Activated CD8-positive, alpha-beta memory T cell treated with anti-CD3 and anti-CD28 coated beads, Interleukin-2, amount 50 U/mL, for 24 hours (primary cell): ENCODE data around the gene LARP4B.

Experiments used
- DNase-seq: peaks from one replicate; pipeline ENCODE4 v3.0.0-alpha.2; 2020; ENCODE audit errors: extremely low read depth

The LARP4B gene

DNA sequence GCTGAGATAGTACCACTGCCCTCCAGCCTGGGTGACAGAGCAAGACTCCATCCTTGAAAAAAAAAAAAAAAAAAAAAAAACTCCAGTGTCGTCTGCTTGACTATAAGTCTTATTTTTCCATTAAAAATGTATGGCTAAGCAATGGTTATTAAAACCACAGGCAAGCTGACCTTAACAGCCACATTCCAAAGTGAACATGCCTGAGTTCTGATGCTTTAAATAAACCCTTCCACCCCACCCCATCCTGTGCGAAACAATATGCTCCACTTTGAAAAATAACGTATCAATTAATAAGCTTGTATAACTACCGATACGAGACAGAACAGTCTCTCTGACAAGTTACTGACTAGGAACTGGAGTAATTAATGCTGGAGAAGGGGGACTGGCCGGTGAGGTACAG, 63.7 kb downstream of the LARP4B start:
- DNase-seq: no peak

DNA sequence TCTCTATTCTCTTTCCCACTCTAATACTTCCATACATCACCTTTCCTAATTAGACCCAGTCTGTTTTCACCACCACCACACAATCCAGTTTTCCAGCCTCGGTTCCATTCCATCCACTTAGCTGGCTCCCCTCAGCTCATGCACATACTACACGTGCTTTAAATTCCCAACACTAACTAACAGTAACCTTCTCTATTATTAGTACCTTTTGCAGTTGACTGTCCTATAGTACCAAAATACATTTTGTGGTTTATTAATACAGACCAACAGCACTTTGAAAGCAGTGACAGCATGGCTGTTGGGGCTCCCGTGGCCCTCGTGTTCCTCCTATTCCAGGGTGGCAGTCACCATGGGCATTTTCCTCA, 64.9 kb downstream of the LARP4B start:
- DNase-seq: no peak

- no peak for DNase-seq
Measured at GRCh38 chr10:865924-866576, 65.5 kb downstream of the LARP4B start.

DNA sequence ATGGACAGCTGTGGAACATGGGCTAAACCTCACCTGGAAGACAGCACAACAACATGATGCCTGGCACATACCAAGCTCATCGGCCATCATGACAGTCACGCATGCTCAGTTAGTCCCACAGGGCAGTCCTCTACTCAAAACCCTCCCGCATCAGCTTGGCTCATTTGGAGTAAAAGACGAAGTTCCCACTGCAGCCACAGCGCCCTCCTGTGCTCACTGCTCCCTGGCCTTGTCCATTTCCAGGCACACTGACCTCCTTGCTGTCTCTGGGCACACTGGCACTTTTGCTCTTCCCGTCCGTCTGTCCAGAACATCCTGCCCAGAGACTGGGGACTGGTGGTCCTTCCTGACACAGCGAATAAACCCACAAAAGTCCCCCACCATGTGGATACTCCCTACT, 66.2 kb downstream of the LARP4B start:
- no peak for DNase-seq

- DNase-seq: no peak
Measured at GRCh38 chr10:860519-860918, 71.0 kb downstream of the LARP4B start.

- DNase-seq: no peak
Measured at GRCh38 chr10:856416-857157, 74.9 kb downstream of the LARP4B start.

GRCh38 chr10:855671-856070, 75.8 kb downstream of the LARP4B start:
- DNase-seq: no peak

DNA sequence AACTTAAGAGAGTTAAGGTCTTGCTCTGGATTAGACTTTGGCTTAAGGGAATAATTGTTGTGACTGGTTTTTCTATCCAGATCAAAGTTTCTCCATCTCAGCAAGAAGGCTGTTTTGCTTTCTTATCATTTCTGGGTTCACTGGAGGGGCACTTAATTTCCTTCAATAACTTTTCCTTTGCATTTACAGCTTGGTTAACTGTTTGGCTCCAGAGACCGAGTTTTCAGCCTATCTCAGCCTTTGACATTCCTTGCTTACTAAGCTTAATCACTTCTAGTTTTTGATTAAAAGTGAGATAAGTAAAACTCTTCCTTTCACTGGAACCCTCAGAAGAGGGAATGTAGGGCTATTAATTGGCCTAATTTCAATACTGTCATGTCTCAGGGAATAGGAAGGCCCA, 76.4 kb downstream of the LARP4B start:
- no peak for DNase-seq

- no peak for DNase-seq
Measured at GRCh38 chr10:853017-853416, 78.5 kb downstream of the LARP4B start.

DNA sequence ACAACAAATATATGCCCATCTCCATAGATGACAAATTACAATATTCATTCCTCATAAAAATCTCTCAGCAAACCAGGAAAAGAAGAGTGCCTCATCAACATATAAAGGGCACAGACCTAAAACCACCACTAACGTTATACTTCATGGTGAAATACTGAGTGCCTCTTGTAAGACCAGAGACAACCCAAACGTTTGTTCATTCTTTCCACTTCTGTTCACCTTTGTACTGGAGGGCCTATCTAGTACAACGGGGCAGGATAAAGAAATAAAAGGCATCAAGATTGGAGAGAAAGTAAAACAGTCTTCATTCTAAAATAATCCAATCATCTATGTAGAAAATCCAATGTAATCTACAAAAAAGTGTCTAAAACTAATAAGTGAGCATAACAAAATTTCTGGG, 79.1 kb downstream of the LARP4B start:
- no peak for DNase-seq

GRCh38 chr10:851901-852300, 79.6 kb downstream of the LARP4B start:
- DNase-seq: no peak

DNA sequence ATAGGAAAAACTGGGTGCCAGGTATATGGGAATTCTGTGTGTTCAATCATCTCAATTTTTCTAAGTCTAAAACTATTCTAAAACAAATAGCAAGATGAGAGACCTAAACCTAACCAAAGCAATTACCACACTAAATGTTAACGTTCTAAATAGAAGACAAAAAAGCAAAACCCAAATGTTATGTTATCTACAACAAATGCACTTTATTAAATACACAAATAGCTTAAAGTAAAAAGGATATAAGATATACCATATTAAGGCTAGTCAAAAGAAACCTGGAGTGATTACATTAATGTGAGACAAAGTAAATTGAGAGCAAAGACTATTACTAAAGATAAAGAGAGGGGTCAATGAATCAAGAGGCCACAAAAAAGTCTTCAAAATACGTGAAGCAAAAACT, 81.4 kb downstream of the LARP4B start:
- DNase-seq: no peak

DNA sequence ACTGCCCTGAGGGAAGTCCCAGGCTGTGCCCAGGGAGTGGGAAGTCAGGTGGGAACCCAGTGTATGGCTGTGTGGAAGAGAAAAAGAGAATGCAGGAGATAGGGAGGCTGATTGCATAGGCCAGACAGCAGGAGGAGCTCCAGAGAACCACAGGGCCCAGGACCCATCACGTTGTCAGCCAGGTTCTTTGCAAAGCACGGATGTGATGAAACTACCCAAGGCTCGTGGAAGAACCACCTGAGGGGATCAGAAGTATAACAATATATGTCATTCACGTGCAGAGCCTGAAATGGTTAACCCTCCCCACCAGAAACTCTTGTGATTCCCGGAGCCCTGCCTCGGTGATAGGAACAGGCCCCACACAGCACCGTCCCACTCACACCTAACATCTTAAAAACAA, 83.6 kb downstream of the LARP4B start:
- DNase-seq: no peak

DNA sequence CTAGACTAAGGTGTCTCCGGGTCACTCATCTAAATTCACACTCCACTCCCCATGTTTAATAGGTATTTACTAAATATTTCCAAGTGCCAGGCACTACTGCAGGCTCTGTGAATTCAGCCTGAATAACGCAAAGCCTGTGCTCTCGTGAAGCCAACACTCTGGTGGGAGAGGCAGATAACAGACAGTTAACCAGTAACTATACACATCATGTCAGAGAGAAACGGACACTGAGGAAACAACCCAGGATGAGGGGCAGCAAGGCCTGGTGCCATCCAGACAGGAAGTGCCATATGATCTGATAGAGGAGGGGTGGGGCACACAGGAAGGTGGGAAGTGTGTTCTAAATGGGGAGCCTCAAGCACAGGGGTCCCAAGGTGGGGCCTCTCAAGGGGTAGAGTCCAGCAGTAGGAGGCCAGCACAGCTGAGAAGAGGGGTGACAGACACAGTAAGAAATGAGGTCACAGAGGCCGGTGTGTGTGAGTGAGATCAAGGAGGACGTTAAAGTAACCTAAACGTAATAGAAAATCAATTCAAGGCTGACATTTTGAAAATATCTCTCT, 85.3 kb downstream of the LARP4B start:
- DNase-seq: no peak

DNA sequence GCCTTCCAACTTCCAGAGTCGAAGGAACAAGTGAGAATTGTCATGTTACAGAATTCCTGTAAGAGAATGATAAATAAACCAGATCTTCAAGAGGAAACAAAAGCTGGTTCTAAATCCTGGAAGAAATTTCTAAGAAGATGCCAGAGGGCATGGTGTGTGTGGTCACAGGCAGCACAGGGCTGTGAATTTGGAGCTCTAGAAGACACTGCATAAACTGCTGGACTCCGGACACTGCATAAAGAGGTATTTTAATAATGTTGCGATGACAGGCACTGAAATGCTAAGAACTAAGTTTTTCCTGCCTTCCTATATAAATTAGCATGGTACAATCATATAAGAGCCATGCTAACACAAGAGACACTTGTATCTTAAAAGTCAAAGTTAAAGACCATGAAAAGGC, 86.0 kb downstream of the LARP4B start:
- DNase-seq: no peak

GRCh38 chr10:844552-844951, 87.0 kb downstream of the LARP4B start:
- DNase-seq: no peak

DNA sequence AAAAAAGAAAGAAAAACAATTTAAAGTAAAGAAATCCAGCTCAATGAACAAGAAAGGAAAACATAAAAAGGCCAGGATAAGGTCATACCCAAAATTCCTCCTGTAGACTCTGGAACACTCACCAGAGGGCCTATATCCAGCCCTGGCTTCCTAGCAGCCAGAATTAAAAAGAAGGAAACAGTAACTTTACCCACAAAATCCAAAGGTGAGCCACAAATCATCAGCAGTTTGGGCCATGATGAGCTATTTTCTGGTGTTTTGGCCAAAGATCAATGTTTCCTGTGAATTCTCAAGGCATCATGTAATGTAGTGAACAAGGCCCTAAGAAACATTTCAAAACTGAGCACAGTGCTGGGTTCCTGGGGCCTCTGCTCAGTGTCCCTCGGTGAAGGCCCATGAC, 87.8 kb downstream of the LARP4B start:
- DNase-seq: no peak

GRCh38 chr10:842795-843194, 88.7 kb downstream of the LARP4B start:
- no peak for DNase-seq

DNA sequence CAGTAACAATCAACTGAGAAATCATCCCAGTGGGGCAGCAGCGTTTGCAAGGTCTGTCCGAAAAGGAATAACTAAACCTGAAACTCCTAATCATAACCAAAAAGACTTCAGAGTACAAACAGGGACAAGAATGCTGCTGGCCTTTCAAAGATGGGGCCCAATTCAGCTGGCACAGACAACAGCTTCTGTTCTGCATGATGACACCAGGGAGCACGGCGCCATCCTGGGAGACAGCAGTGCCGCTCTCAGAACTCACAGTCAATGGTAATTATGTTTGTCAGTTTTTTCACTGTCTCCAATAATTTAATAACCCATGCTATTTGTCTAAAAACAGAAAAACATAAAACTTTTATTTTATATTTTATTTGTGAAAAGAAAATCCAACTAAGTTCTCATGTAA, 90.0 kb downstream of the LARP4B start:
- DNase-seq: no peak

GRCh38 chr10:839550-840205, 91.8 kb downstream of the LARP4B start:
- no peak for DNase-seq

DNA sequence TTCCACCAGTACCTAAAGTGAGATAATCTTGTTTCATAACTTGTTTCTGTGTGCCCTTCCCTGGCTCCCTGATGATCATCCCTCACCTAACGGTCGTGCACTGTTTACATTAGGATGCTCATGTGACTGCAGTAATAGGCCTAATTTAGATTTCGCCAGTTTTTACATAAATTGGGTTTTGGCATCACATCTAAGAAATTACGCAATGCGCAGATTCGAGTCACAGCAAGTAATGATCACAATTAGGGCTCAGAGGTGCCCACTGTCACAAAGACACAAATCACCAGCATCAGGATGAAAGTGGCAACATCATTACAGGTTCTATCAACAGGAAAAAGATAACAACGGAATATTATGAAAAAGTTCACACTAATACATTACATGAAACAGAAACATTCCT, 94.7 kb downstream of the LARP4B start:
- no peak for DNase-seq

- DNase-seq: no peak
Measured at GRCh38 chr10:834493-834892, 97.0 kb downstream of the LARP4B start.

DNA sequence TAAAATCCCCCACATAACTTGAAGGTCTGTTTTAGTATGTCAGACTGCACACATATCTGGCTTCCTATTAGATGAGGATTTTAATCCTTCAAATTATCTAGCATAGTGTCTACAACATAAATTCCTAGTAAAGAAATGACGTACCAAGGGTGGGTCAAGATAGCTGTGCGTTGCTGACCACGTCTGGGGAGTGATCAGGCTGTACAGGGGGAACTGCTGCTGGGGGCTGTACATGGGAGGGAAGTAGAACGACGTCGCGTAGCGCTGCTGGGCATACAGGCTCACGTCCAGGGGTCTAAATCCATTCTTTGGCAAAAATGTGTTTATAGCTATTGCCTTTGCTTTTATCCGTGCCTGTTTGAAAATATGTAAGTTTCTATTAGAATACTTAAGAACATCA, 102.3 kb downstream of the LARP4B start:
- DNase-seq: no peak
